Chondrocyte (in vitro differentiated cells): Measurements from ENCODE around the gene UNC45B. TPM values are rescaled to one million over a fixed set of nuclear protein-coding genes. Genes with fewer than 3 reads are reported as not detected.

Source experiments
- DNase-seq: peaks from one replicate; pipeline ENCODE4 v3.0.0; 2021; ENCODE audit warnings: mixed read lengths, low spot score
- H3K27ac Mint-ChIP-seq: one replicate; pipeline ENCODE4 v1.8.0; 2021; ENCODE audit warnings: mild to moderate bottlenecking, moderate library complexity, mixed read lengths; ENCODE audit not compliant: unreplicated experiment
- H3K27me3 Mint-ChIP-seq: 2 replicates; pipeline ENCODE4 v1.8.0; 2021; ENCODE audit warnings: low read depth, mixed read lengths
- H3K36me3 Mint-ChIP-seq: 2 replicates; pipeline ENCODE4 v1.8.0; 2021; ENCODE audit warnings: low read depth, mixed read lengths
- H3K4me1 Mint-ChIP-seq: 2 replicates; pipeline ENCODE4 v1.8.0; 2021; ENCODE audit warnings: low read depth, mild to moderate bottlenecking, mixed read lengths
- H3K4me3 Mint-ChIP-seq: one replicate; pipeline ENCODE4 v1.8.0; 2021; ENCODE audit warnings: mild to moderate bottlenecking, moderate library complexity, mixed read lengths; ENCODE audit not compliant: unreplicated experiment
- H3K9me3 Mint-ChIP-seq: 2 replicates; pipeline ENCODE4 v1.8.0; 2021; ENCODE audit warnings: low read depth, mixed read lengths
- long read RNA-seq: library from polyadenylated mRNA; stranded (forward); transcript quantifications from one replicate; pipeline ENCODE4 v2.0.0, GENCODE V29; 2021
- total RNA-seq: library from RNA; stranded (reverse); gene quantifications from 3 replicates; pipeline ENCODE4 v1.2.1, GENCODE V29; 2021
- TF ChIP-seq, protein P1 (sequence below): fragments of 200-600 bp; sonication (generic); IDR thresholded peaks from 2 replicates; pipeline ENCODE4 v1.5.0; 2021; ENCODE audit warnings: antibody characterized with exemption, mild to moderate bottlenecking, moderate library complexity

The UNC45B gene, protein sequence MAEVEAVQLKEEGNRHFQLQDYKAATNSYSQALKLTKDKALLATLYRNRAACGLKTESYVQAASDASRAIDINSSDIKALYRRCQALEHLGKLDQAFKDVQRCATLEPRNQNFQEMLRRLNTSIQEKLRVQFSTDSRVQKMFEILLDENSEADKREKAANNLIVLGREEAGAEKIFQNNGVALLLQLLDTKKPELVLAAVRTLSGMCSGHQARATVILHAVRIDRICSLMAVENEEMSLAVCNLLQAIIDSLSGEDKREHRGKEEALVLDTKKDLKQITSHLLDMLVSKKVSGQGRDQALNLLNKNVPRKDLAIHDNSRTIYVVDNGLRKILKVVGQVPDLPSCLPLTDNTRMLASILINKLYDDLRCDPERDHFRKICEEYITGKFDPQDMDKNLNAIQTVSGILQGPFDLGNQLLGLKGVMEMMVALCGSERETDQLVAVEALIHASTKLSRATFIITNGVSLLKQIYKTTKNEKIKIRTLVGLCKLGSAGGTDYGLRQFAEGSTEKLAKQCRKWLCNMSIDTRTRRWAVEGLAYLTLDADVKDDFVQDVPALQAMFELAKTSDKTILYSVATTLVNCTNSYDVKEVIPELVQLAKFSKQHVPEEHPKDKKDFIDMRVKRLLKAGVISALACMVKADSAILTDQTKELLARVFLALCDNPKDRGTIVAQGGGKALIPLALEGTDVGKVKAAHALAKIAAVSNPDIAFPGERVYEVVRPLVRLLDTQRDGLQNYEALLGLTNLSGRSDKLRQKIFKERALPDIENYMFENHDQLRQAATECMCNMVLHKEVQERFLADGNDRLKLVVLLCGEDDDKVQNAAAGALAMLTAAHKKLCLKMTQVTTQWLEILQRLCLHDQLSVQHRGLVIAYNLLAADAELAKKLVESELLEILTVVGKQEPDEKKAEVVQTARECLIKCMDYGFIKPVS
- total RNA-seq, result not detected in 3 replicates
- long read RNA-seq, result 0 reads

- no peak for DNase-seq
- Mint-ChIP-seq H3K36me3 (no peaks in the 10 kb centered on the region), H3K9me3 (no peaks in the 10 kb centered on the region), H3K4me1 (peaks cover under 1% of the 10 kb centered on the region), H3K27ac (no peak within 1 kb of the TSS), H3K27me3 (peaks cover 13% of the 10 kb centered on the region), H3K4me3 (no peak within 1 kb of the TSS)
- TF ChIP-seq, protein P1, sequence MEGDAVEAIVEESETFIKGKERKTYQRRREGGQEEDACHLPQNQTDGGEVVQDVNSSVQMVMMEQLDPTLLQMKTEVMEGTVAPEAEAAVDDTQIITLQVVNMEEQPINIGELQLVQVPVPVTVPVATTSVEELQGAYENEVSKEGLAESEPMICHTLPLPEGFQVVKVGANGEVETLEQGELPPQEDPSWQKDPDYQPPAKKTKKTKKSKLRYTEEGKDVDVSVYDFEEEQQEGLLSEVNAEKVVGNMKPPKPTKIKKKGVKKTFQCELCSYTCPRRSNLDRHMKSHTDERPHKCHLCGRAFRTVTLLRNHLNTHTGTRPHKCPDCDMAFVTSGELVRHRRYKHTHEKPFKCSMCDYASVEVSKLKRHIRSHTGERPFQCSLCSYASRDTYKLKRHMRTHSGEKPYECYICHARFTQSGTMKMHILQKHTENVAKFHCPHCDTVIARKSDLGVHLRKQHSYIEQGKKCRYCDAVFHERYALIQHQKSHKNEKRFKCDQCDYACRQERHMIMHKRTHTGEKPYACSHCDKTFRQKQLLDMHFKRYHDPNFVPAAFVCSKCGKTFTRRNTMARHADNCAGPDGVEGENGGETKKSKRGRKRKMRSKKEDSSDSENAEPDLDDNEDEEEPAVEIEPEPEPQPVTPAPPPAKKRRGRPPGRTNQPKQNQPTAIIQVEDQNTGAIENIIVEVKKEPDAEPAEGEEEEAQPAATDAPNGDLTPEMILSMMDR, result no peak
Observed at GRCh38 chr17:35147375-35147905, at the start of gene UNC45B. UNC45B (plus strand) TSS chr17:35147817; CDS start chr17:35148264, 447 bp downstream.

- Mint-ChIP-seq H3K4me3 (no peak overlapping the region), H3K36me3 (peaks cover 17% of the 10 kb centered on the region), H3K4me1 (peaks cover 1% of the 10 kb centered on the region), H3K9me3 (no peaks in the 10 kb centered on the region), H3K27ac (no peak overlapping the region), H3K27me3 (no peaks in the 10 kb centered on the region)
- no peak for DNase-seq
- TF ChIP-seq, protein P1, result no peak
Observed at GRCh38 chr17:35099908-35100307, 47.7 kb upstream of the UNC45B start.

DNA sequence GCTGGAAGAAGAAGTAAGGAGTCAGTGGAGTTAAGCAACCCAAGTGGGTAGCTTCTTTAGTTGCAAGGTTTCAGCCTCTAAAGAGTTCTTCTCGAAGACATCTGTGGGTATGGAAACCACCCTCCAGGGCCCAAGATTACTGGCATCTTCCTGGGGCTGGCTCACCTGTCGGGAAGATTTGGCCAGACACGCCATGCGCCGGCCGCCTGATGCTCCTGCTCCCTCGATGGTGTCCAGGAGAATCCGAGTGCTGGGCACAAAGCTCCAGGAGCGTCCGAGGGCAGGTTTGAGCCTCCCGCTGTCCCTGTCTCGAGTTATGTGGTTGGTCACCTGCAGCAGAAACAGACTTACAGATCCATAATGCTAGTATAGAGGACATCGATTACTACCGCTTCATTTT lies 46.6 kb upstream of the UNC45B start:
- TF ChIP-seq, protein P1, result no peak
- no peaks in the 10 kb centered on the region for H3K27me3 Mint-ChIP-seq
- H3K36me3 Mint-ChIP-seq, result peaks cover 21% of the 10 kb centered on the region
- H3K9me3 Mint-ChIP-seq, result no peaks in the 10 kb centered on the region
- H3K4me1 Mint-ChIP-seq, result no peaks in the 10 kb centered on the region
- H3K27ac Mint-ChIP-seq, result no peak overlapping the region
- H3K4me3 Mint-ChIP-seq, result no peak overlapping the region
- no peak for DNase-seq

DNA sequence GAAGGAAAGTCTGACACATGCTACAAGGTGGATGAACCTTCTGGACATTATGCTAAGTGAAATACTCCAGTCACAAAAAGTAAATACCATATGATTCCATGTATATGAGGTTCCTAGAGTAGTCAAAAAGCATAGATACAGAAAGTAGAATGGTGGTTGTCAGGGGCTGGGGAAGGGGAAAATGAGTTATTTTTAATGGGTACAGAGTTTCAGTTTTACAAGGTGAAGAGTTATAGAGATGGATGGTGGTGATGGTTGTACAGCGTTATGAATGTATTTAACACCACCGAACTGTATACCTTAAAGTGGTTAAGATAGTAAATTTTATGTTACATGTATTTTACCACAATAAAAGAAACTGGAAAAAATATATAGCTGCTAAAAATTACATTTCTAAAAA lies 45.9 kb upstream of the UNC45B start:
- Mint-ChIP-seq H3K9me3 (no peaks in the 10 kb centered on the region), H3K27ac (no peak overlapping the region), H3K4me1 (no peaks in the 10 kb centered on the region), H3K36me3 (peaks cover 27% of the 10 kb centered on the region), H3K4me3 (no peak overlapping the region), H3K27me3 (no peaks in the 10 kb centered on the region)
- TF ChIP-seq, protein P1, result no peak
- DNase-seq, result no peak

GRCh38 chr17:35103271-35103670 lies 44.3 kb upstream of the UNC45B start:
- H3K36me3 Mint-ChIP-seq, result peaks cover 26% of the 10 kb centered on the region
- H3K27me3 Mint-ChIP-seq, result no peaks in the 10 kb centered on the region
- H3K4me3 Mint-ChIP-seq, result no peak overlapping the region
- TF ChIP-seq, protein P1, result no peak
- no peak overlapping the region for H3K27ac Mint-ChIP-seq
- H3K4me1 Mint-ChIP-seq, result no peaks in the 10 kb centered on the region
- no peak for DNase-seq
- H3K9me3 Mint-ChIP-seq, result no peaks in the 10 kb centered on the region
